ENCODE results near the gene CLSTN2. TPM values are rescaled to one million over a fixed set of nuclear protein-coding genes. Genes with fewer than 3 reads are reported as not detected.

Gene CLSTN2
- total and polyA plus RNA-seq, 8 donors: 0.31 to 1.1 (median 0.61) TPM

GRCh38 chr3:140376136-140376889 lies 441.3 kb downstream of the CLSTN2 start:
- H3K9me3 ChIP-seq: no peaks in the 10 kb centered on the region
- TF ChIP-seq, protein P1, sequence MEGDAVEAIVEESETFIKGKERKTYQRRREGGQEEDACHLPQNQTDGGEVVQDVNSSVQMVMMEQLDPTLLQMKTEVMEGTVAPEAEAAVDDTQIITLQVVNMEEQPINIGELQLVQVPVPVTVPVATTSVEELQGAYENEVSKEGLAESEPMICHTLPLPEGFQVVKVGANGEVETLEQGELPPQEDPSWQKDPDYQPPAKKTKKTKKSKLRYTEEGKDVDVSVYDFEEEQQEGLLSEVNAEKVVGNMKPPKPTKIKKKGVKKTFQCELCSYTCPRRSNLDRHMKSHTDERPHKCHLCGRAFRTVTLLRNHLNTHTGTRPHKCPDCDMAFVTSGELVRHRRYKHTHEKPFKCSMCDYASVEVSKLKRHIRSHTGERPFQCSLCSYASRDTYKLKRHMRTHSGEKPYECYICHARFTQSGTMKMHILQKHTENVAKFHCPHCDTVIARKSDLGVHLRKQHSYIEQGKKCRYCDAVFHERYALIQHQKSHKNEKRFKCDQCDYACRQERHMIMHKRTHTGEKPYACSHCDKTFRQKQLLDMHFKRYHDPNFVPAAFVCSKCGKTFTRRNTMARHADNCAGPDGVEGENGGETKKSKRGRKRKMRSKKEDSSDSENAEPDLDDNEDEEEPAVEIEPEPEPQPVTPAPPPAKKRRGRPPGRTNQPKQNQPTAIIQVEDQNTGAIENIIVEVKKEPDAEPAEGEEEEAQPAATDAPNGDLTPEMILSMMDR (IDR thresholded peaks at IDR 0.05): no peak
- DNase-seq (no peak), ATAC-seq (no peak)
- H3K36me3 ChIP-seq: no peaks in the 10 kb centered on the region
- no peak overlapping the region for H3K4me3 ChIP-seq
- H3K4me1 ChIP-seq: no peaks in the 10 kb centered on the region
- intact Hi-C loops (cut with DNase I): no loop called here
- H3K27ac ChIP-seq: no peak overlapping the region
- no peaks in the 10 kb centered on the region for H3K27me3 ChIP-seq

GRCh38 chr3:140377644-140378043 lies 442.7 kb downstream of the CLSTN2 start:
- no peak overlapping the region for H3K4me3 ChIP-seq
- H3K9me3 ChIP-seq: no peaks in the 10 kb centered on the region
- no peaks in the 10 kb centered on the region for H3K36me3 ChIP-seq
- H3K27me3 ChIP-seq: no peaks in the 10 kb centered on the region
- ATAC-seq: peak; percentile 53
- TF ChIP-seq, protein P1 (IDR thresholded peaks at IDR 0.05): no peak
- H3K27ac ChIP-seq: no peak overlapping the region
- intact Hi-C loops (cut with DNase I): no loop called here
- H3K4me1 ChIP-seq: no peaks in the 10 kb centered on the region
- no peak for DNase-seq

- H3K27ac ChIP-seq: no peak overlapping the region
- no peak for DNase-seq
- H3K4me3 ChIP-seq: no peak overlapping the region
- intact Hi-C loops (cut with DNase I): no loop called here
- no peaks in the 10 kb centered on the region for H3K36me3 ChIP-seq
- no peak for ATAC-seq
- TF ChIP-seq, protein P1 (IDR thresholded peaks at IDR 0.05): no peak
- no peaks in the 10 kb centered on the region for H3K27me3 ChIP-seq
- H3K4me1 ChIP-seq: no peaks in the 10 kb centered on the region
- H3K9me3 ChIP-seq: no peaks in the 10 kb centered on the region
Measured at GRCh38 chr3:140378571-140379340, 443.8 kb downstream of the CLSTN2 start.

DNA sequence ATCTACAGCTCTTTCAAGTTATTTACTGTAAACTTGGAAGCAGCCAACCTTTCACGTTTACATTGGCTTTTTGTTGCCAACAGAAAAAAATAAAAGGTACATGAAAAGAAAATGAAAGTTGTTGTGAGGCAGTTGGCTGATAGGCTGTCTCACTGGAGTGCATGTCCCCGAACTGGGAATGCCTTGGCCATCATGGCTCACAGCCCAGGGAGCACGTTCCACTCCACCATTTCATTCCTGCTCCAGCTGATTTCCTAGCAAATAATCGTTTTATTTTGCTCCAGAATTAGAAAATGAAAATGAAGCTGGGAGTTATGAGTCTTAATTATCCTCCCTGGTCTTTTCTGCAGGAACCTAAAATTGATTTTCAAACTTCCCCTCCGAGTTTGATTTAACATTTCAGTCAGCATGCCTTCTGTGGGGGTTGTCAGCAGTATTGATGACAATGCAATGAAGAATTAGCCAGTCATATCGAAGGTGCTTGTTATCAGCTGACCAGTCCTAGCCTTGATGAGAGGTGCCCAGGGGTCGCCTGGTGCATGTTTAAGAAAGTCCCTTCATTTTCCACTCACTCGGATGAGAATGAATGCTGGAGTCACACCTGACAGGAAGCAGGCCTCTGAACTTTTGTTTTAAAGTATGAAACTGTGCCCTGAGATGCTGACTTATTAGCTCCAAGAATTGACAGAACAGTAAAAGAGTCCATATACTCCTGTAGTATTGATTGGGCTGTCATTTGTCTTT lies 449.2 kb downstream of the CLSTN2 start:
- H3K4me3 ChIP-seq: no peak overlapping the region
- no peaks in the 10 kb centered on the region for H3K9me3 ChIP-seq
- H3K27ac ChIP-seq: no peak overlapping the region
- no peaks in the 10 kb centered on the region for H3K4me1 ChIP-seq
- no peaks in the 10 kb centered on the region for H3K36me3 ChIP-seq
- no peaks in the 10 kb centered on the region for H3K27me3 ChIP-seq
- TF ChIP-seq, protein P1 (IDR thresholded peaks at IDR 0.05): no peak
- intact Hi-C loops (cut with DNase I): no loop called here
- DNase-seq (peak in 1 of 4 donors; percentile 16), ATAC-seq (peak; percentile 17)

- H3K36me3 ChIP-seq: no peaks in the 10 kb centered on the region
- intact Hi-C loops (cut with DNase I): no loop called here
- TF ChIP-seq, protein P1 (IDR thresholded peaks at IDR 0.05): no peak
- no peaks in the 10 kb centered on the region for H3K27me3 ChIP-seq
- no peaks in the 10 kb centered on the region for H3K4me1 ChIP-seq
- ATAC-seq (no peak), DNase-seq (no peak)
- H3K9me3 ChIP-seq: no peaks in the 10 kb centered on the region
- no peak overlapping the region for H3K27ac ChIP-seq
- H3K4me3 ChIP-seq: no peak overlapping the region
Measured at GRCh38 chr3:140384876-140385275, 449.9 kb downstream of the CLSTN2 start.
